Measurements from ENCODE around the gene DTNA. TPM values are rescaled to one million over a fixed set of nuclear protein-coding genes. Genes with fewer than 3 reads are reported as not detected.

Gene DTNA
- total RNA-seq, 1 experiment from 2014 or later: 9.6 TPM

DNA sequence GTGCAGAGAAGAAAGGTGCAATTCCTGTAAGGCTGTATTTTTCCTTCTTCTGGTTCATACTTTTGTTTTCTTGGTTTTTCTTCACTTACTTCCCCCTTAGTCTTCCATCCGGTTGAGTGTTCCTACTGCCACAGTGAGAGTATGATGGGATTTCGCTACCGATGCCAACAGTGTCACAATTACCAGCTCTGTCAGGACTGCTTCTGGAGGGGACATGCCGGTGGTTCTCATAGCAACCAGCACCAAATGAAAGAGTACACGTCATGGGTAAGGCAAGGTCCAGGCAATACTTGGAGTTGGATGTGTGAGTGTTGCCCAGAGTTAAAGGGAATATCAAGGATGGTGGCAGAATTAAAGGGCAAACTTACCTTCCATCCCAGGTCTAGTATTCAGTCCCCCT is 108.0 kb downstream of the DTNA start:
- H3K4me1 ChIP-seq (ENCODE audit: control insufficient read depth in 1 of 2, insufficient read depth in 2 of 2, low read length in 2 of 2): no peaks in the 10 kb centered on the region
- no peaks in the 10 kb centered on the region for H3K9me2 ChIP-seq (ENCODE audit: insufficient read depth)
- BruUV-seq (replicated peaks): no TSS peak
- CTCF ChIA-PET: no interaction called here
- no peak overlapping the region for H3K4me2 ChIP-seq (ENCODE audit: low read length)
- H3K27me3 ChIP-seq (ENCODE audit: insufficient read depth, low read length): no peaks in the 10 kb centered on the region
- RAD21 ChIA-PET (ENCODE audit: low non-redundant PET in 1 of 2, low total read pairs in 2 of 2, uncharacterized antibody in 2 of 2, unreplicated experiment in 2 of 2): no interaction called here
- H3K9ac ChIP-seq (ENCODE audit: low read length): no peak overlapping the region
- H3K9me3 ChIP-seq (ENCODE audit: control insufficient read depth in 1 of 2, insufficient read depth in 1 of 2, low read depth in 1 of 2, low read length in 2 of 2): no peaks in the 10 kb centered on the region
- H3K4me3 ChIP-seq (replicated peaks in 1 of 2; ENCODE audit: low read depth in 1 of 2, low read length in 2 of 2): no peak overlapping the region
- no peaks in the 10 kb centered on the region for H3K79me2 ChIP-seq (ENCODE audit: insufficient read depth, low read length)
- intact Hi-C loops (cut with micrococcal nuclease): no loop called here
- no peaks in the 10 kb centered on the region for H4K20me1 ChIP-seq (ENCODE audit: insufficient read depth)
- DNase-seq (ENCODE audit: low read depth, low spot score) (no peak), ATAC-seq (no peak)
- H3K27ac ChIP-seq (ENCODE audit: low read depth, low read length): no peak overlapping the region
- POLR2A ChIA-PET: no interaction called here
- no peak for TF ChIP-seq ZFX (IDR thresholded peaks at IDR 0.05)
- TF ChIP-seq MAX (IDR thresholded peaks at IDR 0.05): no peak
- TF ChIP-seq SRF (IDR thresholded peaks at IDR 0.05; ENCODE audit: low read depth): no peak
- no peak for TF ChIP-seq YY1 (IDR thresholded peaks at IDR 0.05; ENCODE audit: extremely low read depth, insufficient replicate concordance, low read depth, low read length)
- no peak for TF ChIP-seq JUND (IDR thresholded peaks at IDR 0.05)
- H3K36me3 ChIP-seq (ENCODE audit: control insufficient read depth in 1 of 2, insufficient read depth in 2 of 2, low read length in 2 of 2): no peaks in the 10 kb centered on the region
- no peak overlapping the region for H2AFZ ChIP-seq (ENCODE audit: low read depth, low read length, poor library complexity, severe bottlenecking)

DNA sequence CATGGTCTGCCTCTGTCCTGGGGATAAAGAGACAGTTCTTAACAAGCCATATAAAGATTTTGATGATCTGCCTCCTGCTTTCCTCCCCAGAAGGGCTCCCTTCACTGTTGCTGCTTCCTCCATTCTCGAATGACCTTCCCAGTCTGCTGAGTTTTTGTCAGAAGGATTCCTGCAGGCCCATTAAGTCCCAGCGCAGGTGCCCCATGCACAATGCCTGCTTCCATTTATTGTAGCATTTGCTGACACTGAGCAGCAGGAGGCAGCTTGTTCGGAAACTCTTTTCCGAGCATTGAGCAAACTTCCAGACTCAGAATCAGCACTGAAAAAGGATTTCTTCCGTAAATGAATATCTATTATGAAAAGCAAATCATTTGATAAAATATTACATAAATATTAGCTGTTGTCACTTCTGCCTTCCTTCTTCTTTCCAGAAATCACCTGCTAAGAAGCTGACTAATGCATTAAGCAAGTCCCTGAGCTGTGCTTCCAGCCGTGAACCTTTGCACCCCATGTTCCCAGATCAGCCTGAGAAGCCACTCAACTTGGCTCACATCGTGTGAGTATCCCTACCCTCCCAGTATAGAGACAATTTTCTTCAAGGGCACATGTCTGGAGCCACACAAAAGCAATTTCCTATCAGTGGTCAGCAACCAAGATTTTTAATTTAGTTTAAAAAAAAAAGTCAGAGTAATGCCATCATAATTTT is 110.4 kb downstream of the DTNA start:
- Histone ChIP-seq H3K36me3 (ENCODE audit: control insufficient read depth in 1 of 2, insufficient read depth in 2 of 2, low read length in 2 of 2) (no peaks in the 10 kb centered on the region), H3K79me2 (ENCODE audit: insufficient read depth, low read length) (no peaks in the 10 kb centered on the region), H3K4me1 (ENCODE audit: control insufficient read depth in 1 of 2, insufficient read depth in 2 of 2, low read length in 2 of 2) (no peaks in the 10 kb centered on the region), H3K27ac (ENCODE audit: low read depth, low read length) (no peak overlapping the region), H2AFZ (ENCODE audit: low read depth, low read length, poor library complexity, severe bottlenecking) (no peak overlapping the region), H4K20me1 (ENCODE audit: insufficient read depth) (no peaks in the 10 kb centered on the region), H3K4me3 (replicated peaks in 1 of 2; ENCODE audit: low read depth in 1 of 2, low read length in 2 of 2) (no peak overlapping the region), H3K9me2 (ENCODE audit: insufficient read depth) (no peaks in the 10 kb centered on the region), H3K9ac (ENCODE audit: low read length) (no peak overlapping the region), H3K4me2 (ENCODE audit: low read length) (no peak overlapping the region), H3K27me3 (ENCODE audit: insufficient read depth, low read length) (no peaks in the 10 kb centered on the region), H3K9me3 (ENCODE audit: control insufficient read depth in 1 of 2, insufficient read depth in 1 of 2, low read depth in 1 of 2, low read length in 2 of 2) (no peaks in the 10 kb centered on the region)
- intact Hi-C loops (cut with micrococcal nuclease): no loop called here
- CTCF ChIA-PET: interaction anchor here (1.9 kb wide), 1 partner anchor 11 kb away, joined by 6 read pairs; no protein-coding TSS in a partner anchor
- BruUV-seq (replicated peaks): no TSS peak
- RAD21 ChIA-PET (ENCODE audit: low non-redundant PET in 1 of 2, low total read pairs in 2 of 2, uncharacterized antibody in 2 of 2, unreplicated experiment in 2 of 2): interaction anchor here in 1 of 2 experiments (0.5 kb wide), 1 partner anchor 223 kb away, joined by 3 read pairs; no protein-coding TSS in a partner anchor
- no peak for DNase-seq (ENCODE audit: low read depth, low spot score)
- TF ChIP-seq RAD21 (IDR thresholded peaks at IDR 0.05; ENCODE audit: low read depth) (no peak), EZH2phosphoT487 (IDR thresholded peaks at IDR 0.05; ENCODE audit: borderline replicate concordance) (no peak), SIN3A (IDR thresholded peaks at IDR 0.05; ENCODE audit: low read depth) (no peak), CBX3 (IDR thresholded peaks at IDR 0.05; ENCODE audit: low read depth) (no peak), REST (IDR thresholded peaks at IDR 0.05; ENCODE audit: low read depth) (no peak)
- TF ChIP-seq, protein P1, sequence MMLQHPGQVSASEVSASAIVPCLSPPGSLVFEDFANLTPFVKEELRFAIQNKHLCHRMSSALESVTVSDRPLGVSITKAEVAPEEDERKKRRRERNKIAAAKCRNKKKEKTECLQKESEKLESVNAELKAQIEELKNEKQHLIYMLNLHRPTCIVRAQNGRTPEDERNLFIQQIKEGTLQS (IDR thresholded peaks at IDR 0.05): no peak
- POLR2A ChIA-PET: no interaction called here
- ATAC-seq: no peak

Data from HCT116 (cell line).